Lung (tissue), 12 donors: ENCODE measurements around the gene CFAP45. TPM values are rescaled to one million over a fixed set of nuclear protein-coding genes. Genes with fewer than 3 reads are reported as not detected.
A peak's percentile ranks its signal among the peaks of the same experiment; 100 is the strongest.

Experiments
- ATAC-seq: fragments of 200-7000 bp; cut with Tn5 transposase; one replicate; pipeline ENCODE4 v1.9.1; 2020; ENCODE audit warnings: moderate number of reproducible peaks; ENCODE audit not compliant: insufficient read depth, low FRiP score
- DNase-seq, 3 donors: peaks; one replicate each; pipeline ENCODE4 v3.0.0-alpha.2; 2013 to 2017
- H3K27ac ChIP-seq, 2 donors: one replicate each; pipeline ENCODE4 v1.5.1; 2013; ENCODE audit warnings: mild to moderate bottlenecking in 2 of 2, moderate library complexity in 2 of 2, control low read depth in 1 of 2, inconsistent platforms in 1 of 2, low read depth in 1 of 2, low read length in 1 of 2
- H3K27me3 ChIP-seq, 3 donors: one replicate each; pipeline ENCODE4 v1.5.1; 2013; ENCODE audit warnings: low read length in 2 of 3; ENCODE audit not compliant: control insufficient read depth in 3 of 3, insufficient read depth in 3 of 3
- H3K36me3 ChIP-seq, 4 donors: one replicate each; pipeline ENCODE4 v1.5.1; 2013; ENCODE audit warnings: low read length in 4 of 4, mild to moderate bottlenecking in 1 of 4, moderate library complexity in 1 of 4; ENCODE audit not compliant: control insufficient read depth in 4 of 4, insufficient read depth in 4 of 4
- H3K4me1 ChIP-seq, 5 donors: one replicate each; pipeline ENCODE4 v1.5.1; 2013; ENCODE audit warnings: low read length in 5 of 5, mild to moderate bottlenecking in 2 of 5, moderate library complexity in 1 of 5; ENCODE audit not compliant: control insufficient read depth in 5 of 5, insufficient read depth in 5 of 5
- H3K4me3 ChIP-seq: one replicate; pipeline ENCODE4 v1.5.1; 2013; ENCODE audit warnings: mild to moderate bottlenecking, control low read depth, moderate library complexity
- H3K9ac ChIP-seq, 2 donors: one replicate each; pipeline ENCODE4 v1.5.1; 2013; ENCODE audit warnings: low read length in 2 of 2, control low read depth in 1 of 2; ENCODE audit not compliant: insufficient read depth in 1 of 2
- H3K9me3 ChIP-seq, 4 donors: one replicate each; pipeline ENCODE4 v1.5.1; 2013; ENCODE audit warnings: low read length in 3 of 4, mild to moderate bottlenecking in 1 of 4, moderate library complexity in 1 of 4; ENCODE audit not compliant: control insufficient read depth in 4 of 4, insufficient read depth in 3 of 4
- CTCF ChIP-seq: IDR thresholded peaks from 2 replicates; pipeline ENCODE4 v1.5.1; 2012; ENCODE audit warnings: mild to moderate bottlenecking; ENCODE audit errors: control extremely low read depth, extremely low read depth
- WGBS, 2 donors: extraction: QIAGEN DNeasy Blood & Tissue Kit; methylation state at CpG; one replicate each; pipeline ENCODE4 v1.1.7; 2013; 5-methylcytosine and 5-hydroxymethylcytosine counted together
- polyA plus RNA-seq, 2 donors: library from polyadenylated mRNA; stranded (reverse); fragments of 200-250 nt; gene quantifications; one replicate each; pipeline ENCODE4 v1.2.1, GENCODE V29; 2013
- total RNA-seq, 2 donors: library from RNA; depleted of rRNA in 1 of 2; stranded (reverse); fragments of >200 nt in 1 of 2; gene quantifications; one replicate each; pipeline ENCODE4 v1.2.1, GENCODE V29; 2014 to 2021
- donor health status: control.
- donor health status: control.
- donor health status: Bipolar disorder and iron deficiency.
- donor health status: healthy.
- donor health status: DM: yes; HTN: yes; CAD: no.

CFAP45 gene
- total and polyA plus RNA-seq, 4 donors, result 9.4 to 29.5 (median 13.1) TPM

- Histone ChIP-seq H3K27me3 (no peaks in the 10 kb centered on the region), H3K4me1 (peaks cover 0 to 12% (median 5%) of the 10 kb centered on the region in 5 donors), H3K4me3 (no peak overlapping the region), H3K9me3 (no peaks in the 10 kb centered on the region), H3K9ac (no peak overlapping the region), H3K36me3 (no peaks in the 10 kb centered on the region), H3K27ac (no peak overlapping the region)
- WGBS, 2 donors, result 81 to 87% methylated on average over 12 to 16 of the region's 16 CpGs
- no peak for ATAC-seq
- DNase-seq, result peak in 1 of 3 donors; percentile 35
- TF ChIP-seq CTCF, result no peak
Measured at GRCh38 chr1:159932296-159933285, 32.6 kb upstream of the CFAP45 start.

GRCh38 chr1:159931795-159932173 lies 31.8 kb upstream of the CFAP45 start:
- Histone ChIP-seq H3K27me3 (no peaks in the 10 kb centered on the region), H3K36me3 (no peaks in the 10 kb centered on the region), H3K4me1 (peaks cover 0 to 8% (median 4%) of the 10 kb centered on the region in 5 donors), H3K9me3 (no peaks in the 10 kb centered on the region), H3K4me3 (no peak overlapping the region), H3K9ac (no peak overlapping the region), H3K27ac (no peak overlapping the region)
- no peak for TF ChIP-seq CTCF
- 93 to 100% methylated on average over 3 of the region's 3 CpGs for WGBS, 2 donors
- ATAC-seq (no peak), DNase-seq (no peak)

- H3K27me3 ChIP-seq, result no peaks in the 10 kb centered on the region
- no peaks in the 10 kb centered on the region for H3K36me3 ChIP-seq
- no peak overlapping the region for H3K9ac ChIP-seq
- DNase-seq (no peak), ATAC-seq (no peak)
- no peaks in the 10 kb centered on the region for H3K9me3 ChIP-seq
- WGBS, 2 donors, result 91% methylated on average over 13 of the region's 13 CpGs
- H3K4me1 ChIP-seq, result peaks cover 0 to 5% (median 0%) of the 10 kb centered on the region in 5 donors
- no peak for TF ChIP-seq CTCF
- H3K4me3 ChIP-seq, result no peak overlapping the region
- no peak overlapping the region for H3K27ac ChIP-seq
Measured at GRCh38 chr1:159931101-159931794, 31.3 kb upstream of the CFAP45 start.
